GM12874 (cell line): Measurements from ENCODE around the gene LUZP2.

Source experiments
- TF ChIP-seq, protein P1 (sequence below): IDR thresholded peaks from 2 replicates; pipeline ENCODE4 v1.5.1; 2011; ENCODE audit warnings: low read depth, mild to moderate bottlenecking, control low read depth, low read length, moderate library complexity; ENCODE audit not compliant: insufficient read depth

LUZP2 gene

GRCh38 chr11:24496386-24496735, 492 bp upstream of the LUZP2 start:
- TF ChIP-seq, protein P1, sequence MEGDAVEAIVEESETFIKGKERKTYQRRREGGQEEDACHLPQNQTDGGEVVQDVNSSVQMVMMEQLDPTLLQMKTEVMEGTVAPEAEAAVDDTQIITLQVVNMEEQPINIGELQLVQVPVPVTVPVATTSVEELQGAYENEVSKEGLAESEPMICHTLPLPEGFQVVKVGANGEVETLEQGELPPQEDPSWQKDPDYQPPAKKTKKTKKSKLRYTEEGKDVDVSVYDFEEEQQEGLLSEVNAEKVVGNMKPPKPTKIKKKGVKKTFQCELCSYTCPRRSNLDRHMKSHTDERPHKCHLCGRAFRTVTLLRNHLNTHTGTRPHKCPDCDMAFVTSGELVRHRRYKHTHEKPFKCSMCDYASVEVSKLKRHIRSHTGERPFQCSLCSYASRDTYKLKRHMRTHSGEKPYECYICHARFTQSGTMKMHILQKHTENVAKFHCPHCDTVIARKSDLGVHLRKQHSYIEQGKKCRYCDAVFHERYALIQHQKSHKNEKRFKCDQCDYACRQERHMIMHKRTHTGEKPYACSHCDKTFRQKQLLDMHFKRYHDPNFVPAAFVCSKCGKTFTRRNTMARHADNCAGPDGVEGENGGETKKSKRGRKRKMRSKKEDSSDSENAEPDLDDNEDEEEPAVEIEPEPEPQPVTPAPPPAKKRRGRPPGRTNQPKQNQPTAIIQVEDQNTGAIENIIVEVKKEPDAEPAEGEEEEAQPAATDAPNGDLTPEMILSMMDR: no peak

DNA sequence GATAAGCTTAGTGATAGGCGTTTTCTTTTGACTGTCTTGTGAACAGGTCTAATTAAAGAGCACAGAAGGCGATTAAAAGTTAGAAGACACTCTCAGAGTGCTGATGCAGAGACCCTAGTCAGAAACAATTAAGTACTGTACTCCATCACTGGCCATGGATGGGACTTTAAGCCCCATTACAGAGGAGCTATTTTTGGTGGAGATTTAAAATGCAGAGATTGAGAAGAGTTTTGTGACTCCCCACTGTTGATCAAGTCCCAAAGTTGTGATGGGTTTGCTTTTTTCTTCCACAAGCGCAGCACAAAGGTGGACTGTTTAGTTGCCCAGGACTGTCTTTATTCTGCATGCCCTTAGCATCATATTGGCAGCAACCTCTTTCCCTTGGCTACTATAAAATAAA, 978 bp downstream of the LUZP2 start:
- TF ChIP-seq, protein P1: no peak

DNA sequence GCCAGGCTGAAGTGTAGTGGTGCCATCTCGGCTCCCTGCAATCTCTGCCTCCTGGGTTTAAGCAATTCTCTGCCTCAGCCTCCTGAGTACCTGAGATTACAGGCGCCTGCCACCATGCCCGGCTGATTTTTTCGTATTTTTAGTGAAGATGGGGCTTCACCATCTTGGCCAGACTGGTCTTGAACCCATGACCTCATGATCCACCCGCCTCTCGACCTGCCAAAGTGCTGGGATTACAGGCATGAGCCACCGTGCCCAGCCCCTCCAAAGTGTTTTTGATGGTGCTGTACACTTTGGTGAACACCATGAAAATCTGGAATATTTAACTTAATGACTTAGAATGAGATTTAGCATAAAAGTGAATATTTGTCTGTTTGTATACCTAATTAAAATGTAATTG, 5.6 kb downstream of the LUZP2 start:
- TF ChIP-seq, protein P1: no peak

DNA sequence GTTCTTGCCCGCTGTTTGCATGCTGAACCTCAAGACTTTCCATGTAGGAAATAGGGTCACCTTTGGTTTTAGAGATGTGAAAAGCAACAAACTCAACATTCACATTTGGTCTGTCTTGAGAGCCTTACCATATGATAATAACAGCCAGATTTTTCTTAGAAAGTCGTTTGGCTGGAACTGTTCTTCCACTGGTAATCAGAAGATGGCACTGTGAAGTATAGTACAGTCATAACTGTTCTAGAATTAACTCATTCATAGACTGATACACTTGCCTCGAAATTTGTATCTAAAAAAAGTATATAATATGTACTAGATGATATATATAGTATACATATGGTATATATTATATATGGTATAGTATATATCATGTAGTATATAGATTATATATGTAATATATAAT, 12.3 kb downstream of the LUZP2 start:
- TF ChIP-seq, protein P1: no peak

DNA sequence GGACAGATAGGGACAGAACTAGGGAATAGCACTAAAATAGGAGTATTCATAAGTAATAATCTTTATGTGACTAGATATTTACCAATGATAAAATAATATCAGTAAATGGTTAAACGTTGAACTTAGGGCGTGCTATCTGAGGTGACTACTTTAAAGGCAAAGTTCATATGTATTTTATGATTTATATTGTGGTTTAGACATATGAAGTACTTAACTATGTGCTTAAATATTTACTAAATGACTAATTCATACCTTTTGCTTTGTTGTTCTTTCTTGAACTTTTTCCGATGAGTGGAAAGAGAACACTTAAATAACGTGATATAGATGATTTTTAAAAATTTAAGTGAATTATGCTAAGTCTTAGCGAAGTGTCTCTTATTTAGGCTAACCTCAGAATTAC, 14.7 kb downstream of the LUZP2 start:
- TF ChIP-seq, protein P1: no peak

DNA sequence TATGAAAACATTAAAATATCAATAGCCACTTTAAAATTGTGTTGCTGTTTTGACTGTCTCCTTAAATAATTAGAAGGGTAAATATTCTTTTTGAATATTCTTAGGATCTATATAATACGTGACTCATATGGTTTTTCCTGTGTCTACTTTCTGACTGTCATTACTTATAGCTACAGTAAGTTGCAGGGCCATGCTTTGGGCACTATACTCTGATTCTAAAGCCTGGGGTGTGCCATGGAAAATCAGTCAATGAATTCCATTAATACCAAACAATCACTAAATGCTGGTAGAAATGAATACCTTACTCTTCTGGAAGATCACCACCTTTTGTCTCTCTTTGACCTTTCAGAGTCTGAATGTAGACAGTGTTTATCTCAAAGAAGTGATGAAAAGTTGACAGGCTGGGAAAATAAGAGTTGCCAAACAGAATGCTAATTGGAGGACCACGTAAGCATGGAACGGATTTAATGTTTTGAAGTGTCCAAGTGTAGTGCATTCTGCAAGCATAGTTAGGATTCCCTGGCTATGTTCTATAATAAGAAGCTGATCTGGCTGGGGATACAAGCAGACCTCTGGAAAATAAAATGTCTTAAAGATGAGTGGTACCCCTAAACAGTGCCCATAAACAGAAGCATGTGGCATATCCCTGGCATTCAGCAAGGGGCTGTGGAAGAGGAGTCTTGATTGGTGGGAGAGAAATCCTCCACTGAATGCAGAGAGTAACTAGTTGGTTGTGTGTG, 16.8 kb downstream of the LUZP2 start:
- TF ChIP-seq, protein P1: no peak

DNA sequence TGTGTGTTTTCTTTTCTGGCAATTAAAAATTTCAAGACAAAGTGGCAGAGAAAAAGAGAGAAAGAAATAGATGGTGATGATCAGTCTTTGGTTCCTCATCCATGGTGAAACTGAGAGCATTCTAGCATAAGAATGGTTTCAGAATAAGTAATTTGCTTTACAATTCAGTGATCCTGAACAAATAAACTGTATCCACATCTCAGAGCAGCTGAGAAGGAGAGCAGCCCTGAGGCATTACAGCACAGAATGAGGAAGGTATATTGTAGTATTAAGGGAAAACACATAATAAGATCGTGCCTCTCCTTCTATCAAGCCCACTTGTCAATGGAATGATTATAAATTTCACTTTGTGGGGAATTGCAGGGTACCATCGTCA, 17.4 kb downstream of the LUZP2 start:
- TF ChIP-seq, protein P1: no peak
